Neural cell (in vitro differentiated cells): ENCODE data around the gene C2CD3. TPM values are rescaled to one million over a fixed set of nuclear protein-coding genes. Genes with fewer than 3 reads are reported as not detected.

ENCODE experiments used
- H2AFZ ChIP-seq: fragments of 200-600, 300-800 bp; sonication (generic), shearing (Covaris generic); 2 replicates; pipeline ENCODE4 v1.6.0; 2014; ENCODE audit warnings: low read depth, mild to moderate bottlenecking, antibody characterized with exemption, low read length, moderate library complexity
- H3F3A ChIP-seq: fragments of 200-600 bp; shearing (Covaris generic); 2 replicates; pipeline ENCODE4 v1.6.1; 2016; ENCODE audit warnings: mild to moderate bottlenecking, moderate library complexity, mixed read lengths, antibody characterized with exemption, low read length; ENCODE audit not compliant: insufficient read depth, poor library complexity, severe bottlenecking
- H3K27ac ChIP-seq: fragments of 200-600, 300-800 bp; sonication (generic), shearing (Covaris generic); 2 replicates; pipeline ENCODE4 v1.5.1; 2014; ENCODE audit warnings: mild to moderate bottlenecking, low read length, moderate library complexity
- H3K27me3 ChIP-seq: fragments of 300-800, 200-600 bp; sonication (generic), shearing (Covaris generic); 2 replicates; pipeline ENCODE4 v1.6.0; 2014; ENCODE audit warnings: mild to moderate bottlenecking, low read depth, low read length, moderate library complexity; ENCODE audit not compliant: insufficient read depth
- H3K36me3 ChIP-seq: fragments of 300-800, 200-600 bp; sonication (generic), shearing (Covaris generic); 2 replicates; pipeline ENCODE4 v1.5.1; 2014; ENCODE audit warnings: mild to moderate bottlenecking, antibody characterized with exemption, low read length, moderate library complexity; ENCODE audit not compliant: insufficient read depth
- H3K4me2 ChIP-seq: fragments of 300-800, 200-600 bp; sonication (generic), shearing (Covaris generic); 2 replicates; pipeline ENCODE4 v1.6.0; 2014; ENCODE audit warnings: mild to moderate bottlenecking, low read length
- H3K4me3 ChIP-seq: fragments of 300-800, 200-600 bp; sonication (generic), shearing (Covaris generic); 2 replicates; pipeline ENCODE4 v1.5.1; 2014; ENCODE audit warnings: mild to moderate bottlenecking, low read length, moderate library complexity
- H3K79me2 ChIP-seq: fragments of 200-600 bp; shearing (Covaris generic); replicated peaks from 2 replicates; pipeline ENCODE4 v1.6.0; 2014; ENCODE audit warnings: mild to moderate bottlenecking, low read length, moderate library complexity; ENCODE audit not compliant: insufficient read depth
- H3K9ac ChIP-seq: fragments of 300-800, 200-600 bp; sonication (generic), shearing (Covaris generic); 2 replicates; pipeline ENCODE4 v1.6.1; 2016; ENCODE audit warnings: mild to moderate bottlenecking, low read length, mixed read lengths
- H3K9me2 ChIP-seq: fragments of 200-600 bp; shearing (Covaris generic); 2 replicates; pipeline ENCODE4 v1.6.1; 2016; ENCODE audit warnings: mild to moderate bottlenecking, low read length, mixed read lengths; ENCODE audit not compliant: insufficient read depth
- H3K9me3 ChIP-seq: fragments of 200-600, 300-800 bp; sonication (generic), shearing (Covaris generic); 2 replicates; pipeline ENCODE4 v1.6.1; 2016; ENCODE audit warnings: mild to moderate bottlenecking, mixed run types, low read length, moderate library complexity, mixed read lengths
- H4K20me1 ChIP-seq: fragments of 200-600 bp; shearing (Covaris generic); 2 replicates; pipeline ENCODE4 v1.6.1; 2016; ENCODE audit warnings: mild to moderate bottlenecking, mixed run types; ENCODE audit not compliant: insufficient read depth
- EP300 ChIP-seq: fragments of 450-650 bp; conservative IDR thresholded peaks from 2 replicates; pipeline ENCODE4 v1.6.1; 2014; ENCODE audit warnings: antibody characterized with exemption, mild to moderate bottlenecking, moderate library complexity; ENCODE audit not compliant: poor library complexity, severe bottlenecking
- EZH2 ChIP-seq: fragments of 200-600, 300-800 bp; shearing (Covaris generic), sonication (generic); IDR thresholded peaks from 2 replicates; pipeline ENCODE4 v1.6.1; 2014; ENCODE audit warnings: antibody characterized with exemption, low read length, borderline replicate concordance, mild to moderate bottlenecking; ENCODE audit not compliant: insufficient read depth, poor library complexity, severe bottlenecking
- MXI1 ChIP-seq: fragments of 450-650 bp; conservative IDR thresholded peaks from 2 replicates; pipeline ENCODE4 v1.6.1; 2014; ENCODE audit warnings: antibody characterized with exemption, mild to moderate bottlenecking; ENCODE audit not compliant: poor library complexity, severe bottlenecking
- POLR2AphosphoS5 ChIP-seq: IDR thresholded peaks from 2 replicates; pipeline ENCODE4 v1.6.1; 2012
- RAD21 ChIP-seq: fragments of 450-650 bp; conservative IDR thresholded peaks from 2 replicates; pipeline ENCODE4 v1.6.1; 2014; ENCODE audit warnings: antibody characterized with exemption, mild to moderate bottlenecking, moderate library complexity
- SMC3 ChIP-seq: fragments of 450-650 bp; conservative IDR thresholded peaks from 2 replicates; pipeline ENCODE4 v1.6.1; 2014; ENCODE audit warnings: antibody characterized with exemption, mild to moderate bottlenecking, moderate library complexity; ENCODE audit not compliant: poor library complexity
- TAF1 ChIP-seq: IDR thresholded peaks from 2 replicates; pipeline ENCODE4 v1.6.1; 2012; ENCODE audit warnings: low read depth
- polyA plus RNA-seq: library from polyadenylated mRNA; depleted of rRNA; stranded (reverse); fragments of >200 nt; gene quantifications from 2 replicates; pipeline ENCODE4 v1.2.3, GENCODE V29; 2014
- TF ChIP-seq, protein P1 (sequence below): IDR thresholded peaks from 2 replicates; pipeline ENCODE4 v1.6.1; 2012; ENCODE audit warnings: borderline replicate concordance
- TF ChIP-seq, protein P2 (sequence below): fragments of 450-650 bp; IDR thresholded peaks from 2 replicates; pipeline ENCODE4 v1.5.1; 2014; ENCODE audit warnings: antibody characterized with exemption, mild to moderate bottlenecking, moderate library complexity; ENCODE audit not compliant: poor library complexity, severe bottlenecking

C2CD3 gene
- polyA plus RNA-seq, 1 donor from 2014 or later, result 13.2 TPM

DNA sequence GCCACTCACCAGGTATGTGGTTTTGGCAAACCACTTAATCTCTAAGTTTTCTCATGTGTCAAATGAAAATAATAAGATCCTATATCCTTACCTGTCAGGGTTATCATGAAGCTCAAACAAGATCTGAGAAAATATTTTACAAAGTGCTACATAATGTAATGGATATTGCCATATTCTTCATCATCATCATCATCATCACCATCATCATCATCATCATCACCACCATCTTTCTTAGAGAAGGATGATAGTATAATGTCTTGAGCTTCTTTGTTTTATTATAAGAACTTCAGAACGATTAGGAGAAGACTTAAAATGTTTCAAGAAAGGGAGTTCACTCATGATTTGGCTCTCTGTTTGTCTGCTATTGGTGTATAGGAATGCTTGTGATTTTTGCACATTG is 89.4 kb downstream of the C2CD3 start:
- Histone ChIP-seq H3K9ac (no peak overlapping the region), H3K4me2 (no peak overlapping the region), H3F3A (no peaks in the 10 kb centered on the region), H3K79me2 (no peaks in the 10 kb centered on the region), H3K9me2 (no peaks in the 10 kb centered on the region), H2AFZ (no peak overlapping the region), H4K20me1 (no peaks in the 10 kb centered on the region), H3K27ac (no peak overlapping the region), H3K9me3 (no peaks in the 10 kb centered on the region), H3K36me3 (no peaks in the 10 kb centered on the region), H3K27me3 (no peaks in the 10 kb centered on the region), H3K4me3 (no peak overlapping the region)
- TF ChIP-seq SMC3 (no peak), TAF1 (no peak), MXI1 (no peak), EP300 (no peak), EZH2 (no peak), POLR2AphosphoS5 (no peak), RAD21 (no peak)
- TF ChIP-seq, protein P1, sequence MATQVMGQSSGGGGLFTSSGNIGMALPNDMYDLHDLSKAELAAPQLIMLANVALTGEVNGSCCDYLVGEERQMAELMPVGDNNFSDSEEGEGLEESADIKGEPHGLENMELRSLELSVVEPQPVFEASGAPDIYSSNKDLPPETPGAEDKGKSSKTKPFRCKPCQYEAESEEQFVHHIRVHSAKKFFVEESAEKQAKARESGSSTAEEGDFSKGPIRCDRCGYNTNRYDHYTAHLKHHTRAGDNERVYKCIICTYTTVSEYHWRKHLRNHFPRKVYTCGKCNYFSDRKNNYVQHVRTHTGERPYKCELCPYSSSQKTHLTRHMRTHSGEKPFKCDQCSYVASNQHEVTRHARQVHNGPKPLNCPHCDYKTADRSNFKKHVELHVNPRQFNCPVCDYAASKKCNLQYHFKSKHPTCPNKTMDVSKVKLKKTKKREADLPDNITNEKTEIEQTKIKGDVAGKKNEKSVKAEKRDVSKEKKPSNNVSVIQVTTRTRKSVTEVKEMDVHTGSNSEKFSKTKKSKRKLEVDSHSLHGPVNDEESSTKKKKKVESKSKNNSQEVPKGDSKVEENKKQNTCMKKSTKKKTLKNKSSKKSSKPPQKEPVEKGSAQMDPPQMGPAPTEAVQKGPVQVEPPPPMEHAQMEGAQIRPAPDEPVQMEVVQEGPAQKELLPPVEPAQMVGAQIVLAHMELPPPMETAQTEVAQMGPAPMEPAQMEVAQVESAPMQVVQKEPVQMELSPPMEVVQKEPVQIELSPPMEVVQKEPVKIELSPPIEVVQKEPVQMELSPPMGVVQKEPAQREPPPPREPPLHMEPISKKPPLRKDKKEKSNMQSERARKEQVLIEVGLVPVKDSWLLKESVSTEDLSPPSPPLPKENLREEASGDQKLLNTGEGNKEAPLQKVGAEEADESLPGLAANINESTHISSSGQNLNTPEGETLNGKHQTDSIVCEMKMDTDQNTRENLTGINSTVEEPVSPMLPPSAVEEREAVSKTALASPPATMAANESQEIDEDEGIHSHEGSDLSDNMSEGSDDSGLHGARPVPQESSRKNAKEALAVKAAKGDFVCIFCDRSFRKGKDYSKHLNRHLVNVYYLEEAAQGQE, result no peak
- TF ChIP-seq, protein P2, sequence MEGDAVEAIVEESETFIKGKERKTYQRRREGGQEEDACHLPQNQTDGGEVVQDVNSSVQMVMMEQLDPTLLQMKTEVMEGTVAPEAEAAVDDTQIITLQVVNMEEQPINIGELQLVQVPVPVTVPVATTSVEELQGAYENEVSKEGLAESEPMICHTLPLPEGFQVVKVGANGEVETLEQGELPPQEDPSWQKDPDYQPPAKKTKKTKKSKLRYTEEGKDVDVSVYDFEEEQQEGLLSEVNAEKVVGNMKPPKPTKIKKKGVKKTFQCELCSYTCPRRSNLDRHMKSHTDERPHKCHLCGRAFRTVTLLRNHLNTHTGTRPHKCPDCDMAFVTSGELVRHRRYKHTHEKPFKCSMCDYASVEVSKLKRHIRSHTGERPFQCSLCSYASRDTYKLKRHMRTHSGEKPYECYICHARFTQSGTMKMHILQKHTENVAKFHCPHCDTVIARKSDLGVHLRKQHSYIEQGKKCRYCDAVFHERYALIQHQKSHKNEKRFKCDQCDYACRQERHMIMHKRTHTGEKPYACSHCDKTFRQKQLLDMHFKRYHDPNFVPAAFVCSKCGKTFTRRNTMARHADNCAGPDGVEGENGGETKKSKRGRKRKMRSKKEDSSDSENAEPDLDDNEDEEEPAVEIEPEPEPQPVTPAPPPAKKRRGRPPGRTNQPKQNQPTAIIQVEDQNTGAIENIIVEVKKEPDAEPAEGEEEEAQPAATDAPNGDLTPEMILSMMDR, result no peak

DNA sequence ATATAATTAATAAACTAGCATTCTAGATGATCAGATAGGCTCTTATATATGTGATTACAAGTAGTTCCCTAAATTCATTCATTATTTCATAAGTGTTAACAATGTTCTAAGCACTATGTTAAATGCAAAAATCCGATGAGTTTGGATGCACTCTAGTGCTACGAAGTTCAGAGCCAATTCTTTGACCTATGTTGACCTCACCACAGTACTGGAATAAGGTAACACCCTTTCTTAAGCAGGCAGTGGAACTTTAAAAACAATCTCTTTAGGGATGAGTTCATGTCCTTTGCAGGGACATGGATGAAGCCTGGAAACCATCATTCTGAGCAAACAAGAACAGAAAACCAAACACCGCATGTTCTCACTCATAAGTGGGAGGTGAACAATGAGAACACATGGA is 93.6 kb downstream of the C2CD3 start:
- Histone ChIP-seq H3K9ac (no peak overlapping the region), H3K4me3 (no peak overlapping the region), H3K4me2 (no peak overlapping the region), H3K9me3 (no peaks in the 10 kb centered on the region), H2AFZ (no peak overlapping the region), H3K27me3 (no peaks in the 10 kb centered on the region), H3K9me2 (no peaks in the 10 kb centered on the region), H4K20me1 (no peaks in the 10 kb centered on the region), H3K36me3 (no peaks in the 10 kb centered on the region), H3K79me2 (no peaks in the 10 kb centered on the region), H3K27ac (no peak overlapping the region), H3F3A (no peaks in the 10 kb centered on the region)
- TF ChIP-seq SMC3 (no peak), EZH2 (no peak), TAF1 (no peak), EP300 (no peak), MXI1 (no peak), POLR2AphosphoS5 (no peak), RAD21 (no peak)
- TF ChIP-seq, protein P1, result no peak
- TF ChIP-seq, protein P2, result no peak
